Peyer's patch (tissue), 4 donors: ENCODE measurements around the gene RBMS2. TPM values are rescaled to one million over a fixed set of nuclear protein-coding genes. Genes with fewer than 3 reads are reported as not detected.

Experiments used
- DNase-seq, 3 donors: peaks; one replicate each; pipeline ENCODE4 v3.0.0-alpha.2; 2017 to 2019
- H3K27ac ChIP-seq, 4 donors: fragments of 200-600 bp; sonication (generic); one replicate each; pipeline ENCODE4 v1.5.1; 2016 to 2019
- H3K27me3 ChIP-seq, 2 donors: fragments of 200-600 bp; sonication (generic); one replicate each; pipeline ENCODE4 v1.5.1; 2019
- H3K36me3 ChIP-seq, 3 donors: fragments of 200-600 bp; sonication (generic); one replicate each; pipeline ENCODE4 v1.5.1; 2016 to 2019
- H3K4me1 ChIP-seq, 4 donors: fragments of 200-600 bp; sonication (generic); one replicate each; pipeline ENCODE4 v1.5.1; 2016 to 2019
- H3K4me3 ChIP-seq, 4 donors: fragments of 200-600 bp; sonication (generic); 1 replicate in 3 of 4; 2 replicates in 1 of 4; pipeline ENCODE4 v1.5.1; 2016 to 2019; ENCODE audit warnings: mild to moderate bottlenecking in 1 of 4
- H3K9me3 ChIP-seq, 4 donors: fragments of 200-600 bp; sonication (generic); one replicate each; pipeline ENCODE4 v1.5.1; 2016 to 2019; ENCODE audit warnings: mild to moderate bottlenecking in 1 of 4
- POLR2A ChIP-seq, 2 donors: fragments of 450-650 bp; IDR thresholded peaks; one replicate each; pipeline ENCODE4 v1.5.1; 2017; ENCODE audit warnings: antibody characterized with exemption in 2 of 2, mild to moderate bottlenecking in 2 of 2, moderate library complexity in 2 of 2
- total RNA-seq, 4 donors: library from RNA; depleted of rRNA; stranded (reverse); fragments of >200 nt; gene quantifications; one replicate each; pipeline ENCODE4 v1.1.0, GENCODE V29; 2016
- TF ChIP-seq, protein P1 (sequence below), 6 experiments: fragments of 450-650 bp in 4 of 6; fragments of 200-600 bp in 2 of 6; sonication (generic) in 1 of 6; IDR thresholded peaks; one replicate each; pipeline ENCODE4 v1.5.1; 2017 to 2019; ENCODE audit warnings: antibody characterized with exemption in 6 of 6, mild to moderate bottlenecking in 3 of 6, moderate library complexity in 1 of 6

RBMS2 gene
- total RNA-seq, 4 donors from 2014 or later: 10.7 to 22.3 (median 12.5) TPM

DNA sequence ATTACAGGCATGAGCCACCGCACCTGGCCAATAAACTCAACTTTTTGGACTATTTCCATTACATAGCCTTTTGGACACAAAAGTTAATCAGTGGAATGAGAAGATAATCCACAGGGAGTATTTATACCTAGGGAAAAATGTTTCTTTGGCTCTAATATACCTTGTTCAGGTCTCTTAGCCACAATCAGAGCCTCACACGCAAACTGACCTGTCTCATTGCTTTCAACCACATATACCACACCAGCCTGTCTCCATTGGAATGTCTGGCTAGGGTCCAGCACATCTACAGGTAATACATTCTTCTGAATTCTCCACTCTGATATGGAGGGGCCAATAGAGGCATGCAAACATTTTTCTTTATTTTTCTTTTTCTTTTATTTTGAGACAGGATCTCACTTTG is 3.8 kb upstream of the RBMS2 start:
- Histone ChIP-seq H3K27ac (no peak overlapping the region), H3K4me3 (no peak overlapping the region), H3K4me1 (peaks cover 0 to 4% (median 0%) of the 10 kb centered on the region in 4 donors), H3K36me3 (no peaks in the 10 kb centered on the region), H3K9me3 (no peaks in the 10 kb centered on the region), H3K27me3 (no peaks in the 10 kb centered on the region)
- TF ChIP-seq, protein P1, sequence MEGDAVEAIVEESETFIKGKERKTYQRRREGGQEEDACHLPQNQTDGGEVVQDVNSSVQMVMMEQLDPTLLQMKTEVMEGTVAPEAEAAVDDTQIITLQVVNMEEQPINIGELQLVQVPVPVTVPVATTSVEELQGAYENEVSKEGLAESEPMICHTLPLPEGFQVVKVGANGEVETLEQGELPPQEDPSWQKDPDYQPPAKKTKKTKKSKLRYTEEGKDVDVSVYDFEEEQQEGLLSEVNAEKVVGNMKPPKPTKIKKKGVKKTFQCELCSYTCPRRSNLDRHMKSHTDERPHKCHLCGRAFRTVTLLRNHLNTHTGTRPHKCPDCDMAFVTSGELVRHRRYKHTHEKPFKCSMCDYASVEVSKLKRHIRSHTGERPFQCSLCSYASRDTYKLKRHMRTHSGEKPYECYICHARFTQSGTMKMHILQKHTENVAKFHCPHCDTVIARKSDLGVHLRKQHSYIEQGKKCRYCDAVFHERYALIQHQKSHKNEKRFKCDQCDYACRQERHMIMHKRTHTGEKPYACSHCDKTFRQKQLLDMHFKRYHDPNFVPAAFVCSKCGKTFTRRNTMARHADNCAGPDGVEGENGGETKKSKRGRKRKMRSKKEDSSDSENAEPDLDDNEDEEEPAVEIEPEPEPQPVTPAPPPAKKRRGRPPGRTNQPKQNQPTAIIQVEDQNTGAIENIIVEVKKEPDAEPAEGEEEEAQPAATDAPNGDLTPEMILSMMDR (IDR thresholded peaks at IDR 0.05): no peak
- DNase-seq: no peak

DNA sequence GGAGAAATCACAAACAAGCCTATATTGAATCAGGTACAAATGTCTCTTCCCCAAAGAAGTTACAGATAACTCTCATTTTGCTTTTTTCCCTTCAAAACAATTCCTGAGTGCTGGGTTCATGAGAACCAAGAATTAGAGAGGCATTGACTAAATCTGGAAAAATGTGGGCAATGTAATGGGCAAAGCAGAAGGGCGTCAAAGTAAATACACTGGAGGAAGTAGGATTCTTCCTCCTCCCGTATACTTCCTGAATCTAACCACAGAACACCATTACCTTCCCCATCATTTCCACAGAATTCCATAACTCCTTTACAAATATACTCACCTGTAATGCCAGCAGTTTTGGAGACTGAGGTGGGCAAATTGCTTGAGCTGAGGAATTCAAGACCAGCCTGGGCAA is 3.0 kb upstream of the RBMS2 start:
- Histone ChIP-seq H3K27ac (no peak overlapping the region), H3K36me3 (no peaks in the 10 kb centered on the region), H3K4me3 (no peak overlapping the region), H3K9me3 (no peaks in the 10 kb centered on the region), H3K27me3 (no peaks in the 10 kb centered on the region), H3K4me1 (peaks cover 0 to 4% (median 0%) of the 10 kb centered on the region in 4 donors)
- TF ChIP-seq, protein P1 (IDR thresholded peaks at IDR 0.05): no peak
- TF ChIP-seq POLR2A (IDR thresholded peaks at IDR 0.05): no peak
- DNase-seq: no peak

DNA sequence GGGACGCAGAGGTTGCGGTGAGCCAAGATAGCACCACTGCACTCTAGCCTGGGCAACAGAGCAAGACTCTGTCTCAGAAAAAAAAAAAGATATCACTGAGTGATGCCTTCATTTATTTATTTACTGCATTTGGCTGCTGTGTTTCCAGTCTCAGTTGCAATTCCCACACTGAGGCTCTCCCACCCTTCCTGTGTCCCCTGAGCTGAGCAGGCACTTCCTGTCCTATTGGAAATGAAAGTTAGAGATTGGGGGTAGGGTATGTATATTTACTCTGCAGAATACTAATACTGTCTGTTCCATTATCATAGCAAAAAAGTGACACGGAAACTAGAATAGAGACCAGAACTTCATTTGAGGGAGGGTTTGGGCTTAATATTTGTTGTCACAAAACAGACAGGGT is 1.6 kb upstream of the RBMS2 start:
- no peak overlapping the region for H3K4me3 ChIP-seq
- TF ChIP-seq, protein P1 (IDR thresholded peaks at IDR 0.05): no peak
- TF ChIP-seq POLR2A (IDR thresholded peaks at IDR 0.05): no peak
- H3K9me3 ChIP-seq: no peaks in the 10 kb centered on the region
- peaks cover 0 to 4% (median 0%) of the 10 kb centered on the region in 4 donors for H3K4me1 ChIP-seq
- no peaks in the 10 kb centered on the region for H3K27me3 ChIP-seq
- DNase-seq: no peak
- H3K36me3 ChIP-seq: no peaks in the 10 kb centered on the region
- peak overlapping the region in 3 of 4 donors; percentile 32 to 84 (median 65) for H3K27ac ChIP-seq

DNA sequence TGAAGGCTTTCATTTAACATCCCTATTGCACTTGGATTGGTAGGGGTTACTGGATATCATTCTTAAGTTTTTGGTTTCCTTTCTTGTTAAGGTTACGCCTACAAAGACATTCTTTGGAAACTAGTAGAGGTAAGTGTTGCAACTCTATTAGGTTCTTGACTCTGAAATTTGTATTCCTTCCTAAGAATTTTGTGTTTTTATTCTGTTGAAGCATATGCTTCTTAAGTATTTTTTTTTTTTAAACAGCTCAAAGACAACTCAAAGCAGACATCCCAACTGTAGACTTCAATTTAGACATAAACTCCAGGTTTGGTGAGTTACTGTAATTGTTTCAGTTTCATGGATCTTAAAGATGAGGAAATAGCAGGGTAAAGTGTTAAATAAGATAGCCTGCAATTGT is 1.1 kb upstream of the RBMS2 start:
- DNase-seq: no peak
- Histone ChIP-seq H3K9me3 (no peaks in the 10 kb centered on the region), H3K36me3 (no peaks in the 10 kb centered on the region), H3K27ac (peak overlapping the region; percentile 35 to 84 (median 77)), H3K4me3 (peak overlapping the region in 2 of 4 donors; percentile 59), H3K27me3 (no peaks in the 10 kb centered on the region), H3K4me1 (peaks cover 0 to 4% (median 0%) of the 10 kb centered on the region in 4 donors)
- no peak for TF ChIP-seq POLR2A (IDR thresholded peaks at IDR 0.05)
- TF ChIP-seq, protein P1 (IDR thresholded peaks at IDR 0.05): no peak

DNA sequence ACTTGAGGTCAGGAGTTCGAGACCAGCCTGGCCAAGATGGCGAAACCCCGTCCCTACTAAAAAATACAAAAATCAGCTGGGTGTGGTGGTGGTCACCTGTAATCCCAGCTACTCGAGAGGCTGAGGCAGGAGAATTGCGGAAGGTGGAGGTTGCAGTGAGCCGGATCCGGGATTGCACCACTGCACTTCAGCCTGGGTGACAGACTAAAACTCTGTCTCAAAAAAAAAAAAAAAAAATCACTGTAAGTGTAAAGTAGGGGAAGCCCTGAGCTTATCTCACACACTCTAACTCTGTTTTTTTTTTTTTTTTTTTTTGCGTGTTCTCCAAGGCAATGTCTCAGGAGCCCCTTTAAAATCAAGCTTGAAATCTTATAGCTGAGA is 421 bp upstream of the RBMS2 start:
- peak overlapping the region; percentile 35 to 84 (median 77) for H3K27ac ChIP-seq
- no peak for DNase-seq
- TF ChIP-seq, protein P1 (IDR thresholded peaks at IDR 0.05): no peak
- TF ChIP-seq POLR2A (IDR thresholded peaks at IDR 0.05): no peak
- peak overlapping the region in 3 of 4 donors; percentile 42 to 59 (median 59) for H3K4me3 ChIP-seq
- H3K4me1 ChIP-seq: peaks cover 0 to 4% (median 2%) of the 10 kb centered on the region in 4 donors
- H3K9me3 ChIP-seq: no peaks in the 10 kb centered on the region
- H3K27me3 ChIP-seq: no peaks in the 10 kb centered on the region
- H3K36me3 ChIP-seq: no peaks in the 10 kb centered on the region
